Esophagus muscularis mucosa (tissue), 3 donors: ENCODE measurements around the gene ACOXL.

ENCODE experiments used
- CTCF ChIP-seq, 3 experiments: fragments of 200-600 bp in 2 of 3; fragments of 450-650 bp in 1 of 3; sonication (generic) in 2 of 3; IDR thresholded peaks; one replicate each; pipeline ENCODE4 v1.5.1; 2017 to 2019; ENCODE audit warnings: antibody characterized with exemption in 3 of 3, mild to moderate bottlenecking in 2 of 3, moderate library complexity in 1 of 3
- POLR2A ChIP-seq: fragments of 450-650 bp; IDR thresholded peaks from one replicate; pipeline ENCODE4 v1.6.1; 2017; ENCODE audit warnings: antibody characterized with exemption, moderate library complexity, mild to moderate bottlenecking, low read depth
- POLR2AphosphoS5 ChIP-seq, 2 donors: sonication (generic); formaldehyde crosslinking; IDR thresholded peaks; one replicate each; pipeline ENCODE4 v1.6.1; 2017; ENCODE audit warnings: antibody characterized with exemption in 2 of 2

GRCh38 chr2:110881908-110882307 lies 149.5 kb downstream of the ACOXL start:
- TF ChIP-seq CTCF (IDR thresholded peaks at IDR 0.05) (no peak), POLR2AphosphoS5 (IDR thresholded peaks at IDR 0.05) (no peak), POLR2A (no peak)
